ENCODE results near the gene RFX8.

The RFX8 gene

DNA sequence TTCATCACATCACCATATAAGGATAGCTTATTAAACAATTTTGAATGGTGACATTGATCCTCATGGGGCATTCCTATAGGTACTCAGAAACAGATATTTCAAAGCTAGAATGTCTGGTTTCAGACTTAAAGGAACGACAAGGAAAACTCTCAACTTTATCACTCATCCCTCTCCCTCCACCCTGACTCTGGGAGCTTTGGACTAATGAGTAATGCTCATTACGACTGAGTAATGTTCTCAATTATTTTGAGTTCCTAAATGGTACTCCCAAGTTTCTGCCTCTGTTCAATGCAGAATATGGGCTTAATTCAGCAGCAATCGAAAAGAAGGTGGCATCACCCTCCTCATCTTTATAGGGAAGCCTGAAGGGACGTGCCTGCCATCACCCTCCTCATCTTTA is 43.4 kb downstream of the RFX8 start:
- TF ChIP-seq, protein P1, sequence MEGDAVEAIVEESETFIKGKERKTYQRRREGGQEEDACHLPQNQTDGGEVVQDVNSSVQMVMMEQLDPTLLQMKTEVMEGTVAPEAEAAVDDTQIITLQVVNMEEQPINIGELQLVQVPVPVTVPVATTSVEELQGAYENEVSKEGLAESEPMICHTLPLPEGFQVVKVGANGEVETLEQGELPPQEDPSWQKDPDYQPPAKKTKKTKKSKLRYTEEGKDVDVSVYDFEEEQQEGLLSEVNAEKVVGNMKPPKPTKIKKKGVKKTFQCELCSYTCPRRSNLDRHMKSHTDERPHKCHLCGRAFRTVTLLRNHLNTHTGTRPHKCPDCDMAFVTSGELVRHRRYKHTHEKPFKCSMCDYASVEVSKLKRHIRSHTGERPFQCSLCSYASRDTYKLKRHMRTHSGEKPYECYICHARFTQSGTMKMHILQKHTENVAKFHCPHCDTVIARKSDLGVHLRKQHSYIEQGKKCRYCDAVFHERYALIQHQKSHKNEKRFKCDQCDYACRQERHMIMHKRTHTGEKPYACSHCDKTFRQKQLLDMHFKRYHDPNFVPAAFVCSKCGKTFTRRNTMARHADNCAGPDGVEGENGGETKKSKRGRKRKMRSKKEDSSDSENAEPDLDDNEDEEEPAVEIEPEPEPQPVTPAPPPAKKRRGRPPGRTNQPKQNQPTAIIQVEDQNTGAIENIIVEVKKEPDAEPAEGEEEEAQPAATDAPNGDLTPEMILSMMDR (IDR thresholded peaks at IDR 0.05; ENCODE audit: low read depth, low read length): no peak
- no peak overlapping the region for H3K4me3 ChIP-seq (ENCODE audit: low read depth, low read length)

DNA sequence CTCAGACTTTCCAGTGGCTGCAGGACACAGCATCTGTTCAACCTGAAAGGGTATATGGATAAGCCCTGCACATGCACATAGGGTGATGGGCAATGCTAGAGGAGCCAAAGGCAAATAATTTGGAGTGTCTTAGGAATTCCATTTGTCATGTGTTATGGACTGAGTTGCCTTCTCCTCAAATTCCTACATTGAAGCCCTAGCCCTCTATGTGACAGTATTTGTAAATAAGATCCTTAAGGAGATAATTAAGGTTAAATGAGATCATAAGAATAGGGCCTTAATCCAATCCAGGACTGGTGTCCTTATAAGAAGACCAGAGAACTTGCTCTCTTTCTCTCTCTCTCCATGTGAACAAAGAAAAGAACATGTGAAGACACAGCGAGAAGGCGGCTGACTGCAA is 44.8 kb downstream of the RFX8 start:
- TF ChIP-seq, protein P1 (IDR thresholded peaks at IDR 0.05; ENCODE audit: low read depth, low read length): no peak
- H3K4me3 ChIP-seq (ENCODE audit: low read depth, low read length): no peak overlapping the region

DNA sequence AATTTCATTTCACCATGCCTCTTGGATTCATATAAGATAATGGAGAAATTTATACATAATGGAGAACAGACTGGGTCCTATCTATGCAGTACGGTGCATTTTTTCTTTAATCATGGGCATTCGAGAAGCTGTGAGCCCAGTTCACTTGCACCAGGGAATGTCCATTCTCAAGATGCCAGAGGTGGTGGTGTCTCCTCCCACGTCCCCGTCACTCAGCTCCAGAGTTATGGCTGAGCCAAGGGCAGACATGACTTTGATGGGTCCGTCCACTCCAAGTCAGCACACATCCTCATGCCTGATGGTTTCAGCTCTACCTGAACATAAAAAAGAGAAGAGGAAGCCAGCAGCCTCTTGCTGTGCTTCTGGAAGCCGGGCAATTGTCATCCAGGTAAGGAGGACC is 45.5 kb downstream of the RFX8 start:
- H3K4me3 ChIP-seq (ENCODE audit: low read depth, low read length): no peak overlapping the region
- TF ChIP-seq, protein P1 (IDR thresholded peaks at IDR 0.05; ENCODE audit: low read depth, low read length): no peak

DNA sequence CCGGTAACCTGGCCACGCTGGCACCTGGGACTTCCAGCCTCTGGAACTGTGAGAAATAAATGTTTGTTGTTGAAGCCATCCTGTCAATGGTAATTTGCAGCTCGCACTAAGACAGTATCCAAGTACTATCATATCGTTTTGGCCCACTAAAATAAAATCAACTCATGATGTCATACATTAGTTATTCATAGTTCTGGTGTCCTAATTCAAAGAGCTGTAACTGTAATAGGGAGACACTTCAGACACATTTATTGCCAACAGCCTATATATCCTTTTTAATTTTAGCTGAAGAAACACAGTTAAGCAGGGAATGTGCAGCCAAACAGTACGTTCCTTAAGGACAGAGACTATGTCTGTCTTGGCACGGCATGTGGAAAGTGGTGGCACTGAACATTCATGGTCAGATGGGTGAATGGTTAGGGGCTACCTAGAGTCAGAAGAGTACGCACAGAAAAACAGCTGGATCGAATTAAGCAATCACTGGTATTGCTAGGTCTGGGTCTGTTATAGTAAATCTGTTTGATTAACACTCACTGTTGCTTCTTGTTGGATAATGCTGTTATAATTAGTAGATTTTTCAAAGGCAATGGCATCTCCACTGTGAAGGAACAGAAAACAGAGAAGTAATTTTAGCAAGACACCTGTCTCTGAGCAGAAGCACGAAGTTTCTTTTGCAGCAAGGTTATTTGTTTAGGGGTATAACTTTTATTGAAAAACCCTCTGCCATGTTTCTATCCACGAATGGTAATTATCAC is 46.3 kb downstream of the RFX8 start:
- TF ChIP-seq, protein P1 (IDR thresholded peaks at IDR 0.05; ENCODE audit: low read depth, low read length): no peak
- H3K4me3 ChIP-seq (ENCODE audit: low read depth, low read length): no peak overlapping the region

DNA sequence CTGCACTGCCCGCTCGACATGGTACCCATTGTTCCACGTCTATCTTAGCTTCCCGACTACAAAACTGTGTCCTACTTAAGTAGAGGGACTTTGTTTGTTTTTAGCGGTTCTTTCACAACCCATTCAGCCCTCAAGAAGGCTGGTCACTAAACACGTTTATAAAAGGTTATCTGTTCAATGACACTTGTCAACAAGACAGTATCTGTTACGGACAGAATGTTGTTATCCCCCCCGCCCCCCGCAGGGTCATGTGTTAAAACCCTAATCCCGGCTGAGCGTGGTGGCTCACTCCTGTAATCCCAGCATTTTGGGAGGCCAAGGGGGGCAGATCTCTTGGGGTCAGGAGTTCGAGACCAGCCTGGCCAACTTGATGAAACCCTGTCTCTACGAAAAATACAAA is 47.2 kb downstream of the RFX8 start:
- TF ChIP-seq, protein P1 (IDR thresholded peaks at IDR 0.05; ENCODE audit: low read depth, low read length): no peak
- H3K4me3 ChIP-seq (ENCODE audit: low read depth, low read length): no peak overlapping the region

DNA sequence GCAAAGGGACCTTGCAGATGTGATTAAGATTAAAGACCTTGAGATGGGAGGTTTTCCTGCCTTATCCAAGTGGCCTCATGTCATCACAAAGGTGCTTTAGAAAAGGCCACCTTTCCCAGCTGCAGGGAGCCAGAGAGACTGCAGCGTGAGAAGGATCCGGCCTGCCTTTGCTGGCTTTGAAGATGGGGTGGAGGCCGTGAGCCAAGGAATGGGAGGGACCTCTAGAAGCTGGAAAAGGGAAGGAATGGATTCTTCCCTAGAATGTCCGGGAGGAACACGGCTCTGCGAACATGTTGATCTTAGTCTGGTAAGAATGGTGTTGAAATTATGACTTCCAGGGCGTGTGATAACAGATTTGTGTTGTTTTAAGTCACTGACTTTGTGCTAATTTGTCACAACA is 47.7 kb downstream of the RFX8 start:
- no peak overlapping the region for H3K4me3 ChIP-seq (ENCODE audit: low read depth, low read length)
- TF ChIP-seq, protein P1 (IDR thresholded peaks at IDR 0.05; ENCODE audit: low read depth, low read length): no peak

DNA sequence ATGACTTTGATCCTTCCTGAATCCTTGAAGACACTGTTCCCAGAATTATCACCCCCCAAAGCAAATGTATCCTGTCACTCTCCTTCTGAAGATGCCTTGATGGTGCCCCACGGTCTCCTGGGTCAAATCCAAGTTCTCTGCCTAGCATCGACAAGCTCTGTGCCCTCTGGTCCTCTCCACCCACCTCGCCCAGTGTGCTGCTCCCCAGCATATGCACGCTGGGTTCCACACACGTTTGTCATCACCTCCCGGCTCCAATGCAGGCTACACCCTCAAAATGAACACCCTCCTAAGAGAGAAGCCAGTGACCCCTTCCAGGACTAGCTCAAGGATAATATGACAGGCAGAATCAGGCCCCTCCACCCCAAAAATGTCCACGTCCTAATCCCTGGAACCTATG is 48.1 kb downstream of the RFX8 start:
- TF ChIP-seq, protein P1 (IDR thresholded peaks at IDR 0.05; ENCODE audit: low read depth, low read length): no peak
- no peak overlapping the region for H3K4me3 ChIP-seq (ENCODE audit: low read depth, low read length)
